BE2C (cell line): Measurements from ENCODE around the gene FAF1.

ENCODE experiments used
- DNase-seq: peaks from one replicate; pipeline ENCODE4 v3.0.0-alpha.2; 2020
- H3K27me3 ChIP-seq: fragments of 250-450 bp; sonication (Bioruptor Pico); 2 replicates; pipeline ENCODE4 v1.5.1; 2020; ENCODE audit warnings: mild to moderate bottlenecking
- H3K36me3 ChIP-seq: fragments of 250-450 bp; sonication (Bioruptor Pico); 2 replicates; pipeline ENCODE4 v1.5.1; 2020; ENCODE audit warnings: mild to moderate bottlenecking
- H3K4me1 ChIP-seq: fragments of 250-450 bp; sonication (Bioruptor Pico); 2 replicates; pipeline ENCODE4 v1.5.1; 2020
- H3K4me3 ChIP-seq: 2 replicates; pipeline ENCODE4 v1.5.1; 2011; ENCODE audit warnings: low read depth, low read length
- H3K9me3 ChIP-seq: fragments of 250-450 bp; sonication (Bioruptor Pico); 2 replicates; pipeline ENCODE4 v1.5.1; 2020
- CTCF ChIP-seq: IDR thresholded peaks from 2 replicates; pipeline ENCODE4 v1.5.1; 2012; ENCODE audit warnings: mild to moderate bottlenecking, low read depth, low read length

The FAF1 gene

GRCh38 chr1:50667710-50668356 is 292.2 kb downstream of the FAF1 start:
- DNase-seq = no peak
- Histone ChIP-seq H3K27me3 (no peaks in the 10 kb centered on the region), H3K9me3 (no peaks in the 10 kb centered on the region), H3K4me3 (no peak overlapping the region), H3K4me1 (no peaks in the 10 kb centered on the region), H3K36me3 (no peaks in the 10 kb centered on the region)
- no peak for TF ChIP-seq CTCF

- H3K36me3 ChIP-seq = no peaks in the 10 kb centered on the region
- H3K27me3 ChIP-seq = no peaks in the 10 kb centered on the region
- DNase-seq = no peak
- H3K9me3 ChIP-seq = no peaks in the 10 kb centered on the region
- TF ChIP-seq CTCF = no peak
- no peaks in the 10 kb centered on the region for H3K4me1 ChIP-seq
- H3K4me3 ChIP-seq = no peak overlapping the region
Observed at GRCh38 chr1:50667272-50667671, 292.8 kb downstream of the FAF1 start.

- Histone ChIP-seq H3K36me3 (no peaks in the 10 kb centered on the region), H3K27me3 (no peaks in the 10 kb centered on the region), H3K9me3 (no peaks in the 10 kb centered on the region), H3K4me1 (no peaks in the 10 kb centered on the region), H3K4me3 (no peak overlapping the region)
- no peak for TF ChIP-seq CTCF
- DNase-seq = no peak
Observed at GRCh38 chr1:50666849-50667248, 293.2 kb downstream of the FAF1 start.

GRCh38 chr1:50665413-50665812 is 294.7 kb downstream of the FAF1 start:
- H3K9me3 ChIP-seq = no peaks in the 10 kb centered on the region
- no peaks in the 10 kb centered on the region for H3K4me1 ChIP-seq
- H3K36me3 ChIP-seq = no peaks in the 10 kb centered on the region
- no peaks in the 10 kb centered on the region for H3K27me3 ChIP-seq
- no peak overlapping the region for H3K4me3 ChIP-seq
- no peak for DNase-seq
- no peak for TF ChIP-seq CTCF

GRCh38 chr1:50661626-50662025 is 298.4 kb downstream of the FAF1 start:
- H3K4me3 ChIP-seq = no peak overlapping the region
- no peaks in the 10 kb centered on the region for H3K4me1 ChIP-seq
- H3K9me3 ChIP-seq = no peaks in the 10 kb centered on the region
- DNase-seq = no peak
- no peaks in the 10 kb centered on the region for H3K27me3 ChIP-seq
- TF ChIP-seq CTCF = no peak
- no peaks in the 10 kb centered on the region for H3K36me3 ChIP-seq

- no peaks in the 10 kb centered on the region for H3K36me3 ChIP-seq
- no peak for TF ChIP-seq CTCF
- no peaks in the 10 kb centered on the region for H3K4me1 ChIP-seq
- no peak overlapping the region for H3K4me3 ChIP-seq
- H3K27me3 ChIP-seq = no peaks in the 10 kb centered on the region
- DNase-seq = no peak
- H3K9me3 ChIP-seq = no peaks in the 10 kb centered on the region
Observed at GRCh38 chr1:50659107-50659662, 300.9 kb downstream of the FAF1 start.
